BJ (cell line): ENCODE results near the gene CLNK. TPM values are rescaled to one million over a fixed set of nuclear protein-coding genes. Genes with fewer than 3 reads are reported as not detected.

ENCODE experiments used
- CTCF ChIA-PET: fragments of 350-600 bp; formaldehyde crosslinking; extraction: SDS; loops from one replicate; lab custom pipeline; 2021; ENCODE audit warnings: antibody characterized with exemption, inconsistent platforms; lab: Yijun Ruan, JAX
- POLR2A ChIA-PET: fragments of 300-600 bp; sonication (Branson Sonifier 250); formaldehyde crosslinking; extraction: SDS; loops from one replicate; lab custom pipeline; 2021; ENCODE audit warnings: antibody characterized with exemption; lab: Charles Lee
- DNase-seq: peaks from one replicate; pipeline ENCODE4 v3.0.0-alpha.2; 2011; ENCODE audit warnings: low read depth
- H3K27me3 ChIP-seq: 2 replicates; pipeline ENCODE4 v1.6.0; 2011; ENCODE audit warnings: low read length; ENCODE audit not compliant: control insufficient read depth, insufficient read depth
- H3K36me3 ChIP-seq: 2 replicates; pipeline ENCODE4 v1.5.1; 2011; ENCODE audit warnings: low read length; ENCODE audit not compliant: control insufficient read depth, insufficient read depth
- H3K4me3 ChIP-seq: 2 replicates; pipeline ENCODE4 v1.5.1; 2011; ENCODE audit warnings: low read depth, mild to moderate bottlenecking, control low read depth, low read length
- CTCF ChIP-seq: IDR thresholded peaks from 2 replicates; pipeline ENCODE4 v1.5.1; 2011; ENCODE audit warnings: low read depth, mild to moderate bottlenecking, control low read depth, inconsistent platforms, low read length, moderate library complexity; ENCODE audit not compliant: insufficient read depth
- polyA plus RNA-seq: library from polyadenylated mRNA; depleted of rRNA; stranded (reverse); fragments of >200 nt; gene quantifications from 2 replicates; pipeline ENCODE4 v1.2.3, GENCODE V29; 2011

The CLNK gene
- polyA plus RNA-seq, 1 experiment: not detected

DNA sequence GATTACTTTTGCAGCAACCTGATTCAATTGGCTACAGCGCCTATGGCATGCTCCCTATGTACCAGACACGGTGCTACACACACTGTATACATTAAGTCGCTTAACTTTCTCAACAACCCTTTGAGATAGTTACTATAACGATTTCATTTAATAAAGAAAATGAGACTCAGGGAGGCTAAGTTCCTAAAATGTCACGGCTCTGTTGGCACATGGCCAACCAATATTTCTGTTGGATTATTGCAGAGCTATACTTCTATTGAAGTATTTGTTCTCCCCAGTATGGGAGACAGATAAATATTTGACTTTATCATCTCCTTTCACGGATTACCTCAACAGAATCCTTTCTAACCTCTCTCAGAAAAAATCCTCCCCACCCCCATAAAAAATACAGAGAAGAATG is 25.3 kb downstream of the CLNK start:
- TF ChIP-seq CTCF: no peak
- ChIA-PET POLR2A (no interaction called here), CTCF (no interaction called here)
- no peak for DNase-seq
- Histone ChIP-seq H3K4me3 (no peak overlapping the region), H3K36me3 (no peaks in the 10 kb centered on the region), H3K27me3 (no peaks in the 10 kb centered on the region)

DNA sequence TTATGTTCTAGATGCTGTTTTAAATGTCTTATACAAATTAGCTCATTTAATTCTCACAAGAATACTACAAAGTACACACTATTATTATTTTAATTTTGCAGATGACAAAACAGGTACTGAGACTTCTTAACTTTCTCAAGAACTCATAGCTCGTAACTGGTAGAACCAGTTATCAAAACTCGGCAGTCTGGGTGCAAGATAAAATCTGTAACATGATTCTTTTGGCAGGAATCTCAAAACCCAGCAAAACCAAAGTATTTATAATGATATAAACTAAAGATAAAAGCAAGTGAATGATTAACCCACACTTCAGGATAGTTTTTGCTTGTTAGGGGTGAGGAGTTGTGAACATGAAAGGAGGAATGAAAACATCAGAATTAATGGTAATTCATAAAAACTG is 27.6 kb downstream of the CLNK start:
- no peak for DNase-seq
- H3K27me3 ChIP-seq: no peaks in the 10 kb centered on the region
- ChIA-PET POLR2A (no interaction called here), CTCF (no interaction called here)
- no peaks in the 10 kb centered on the region for H3K36me3 ChIP-seq
- H3K4me3 ChIP-seq: no peak overlapping the region
- no peak for TF ChIP-seq CTCF

- DNase-seq: no peak
- POLR2A ChIA-PET: interaction anchor here (0.5 kb wide), 1 partner anchor 116 kb away, joined by 3 read pairs; no protein-coding TSS in a partner anchor
- H3K36me3 ChIP-seq: no peaks in the 10 kb centered on the region
- H3K27me3 ChIP-seq: no peaks in the 10 kb centered on the region
- no peak overlapping the region for H3K4me3 ChIP-seq
- CTCF ChIA-PET: interaction anchor here (0.6 to 1.0 kb wide), 2 partner anchors 11 to 27 kb away, joined by 3 read pairs; no protein-coding TSS in a partner anchor
- no peak for TF ChIP-seq CTCF
These were observed 28.1 kb downstream of the CLNK start for GRCh38 chr4:10656420-10656819.

DNA sequence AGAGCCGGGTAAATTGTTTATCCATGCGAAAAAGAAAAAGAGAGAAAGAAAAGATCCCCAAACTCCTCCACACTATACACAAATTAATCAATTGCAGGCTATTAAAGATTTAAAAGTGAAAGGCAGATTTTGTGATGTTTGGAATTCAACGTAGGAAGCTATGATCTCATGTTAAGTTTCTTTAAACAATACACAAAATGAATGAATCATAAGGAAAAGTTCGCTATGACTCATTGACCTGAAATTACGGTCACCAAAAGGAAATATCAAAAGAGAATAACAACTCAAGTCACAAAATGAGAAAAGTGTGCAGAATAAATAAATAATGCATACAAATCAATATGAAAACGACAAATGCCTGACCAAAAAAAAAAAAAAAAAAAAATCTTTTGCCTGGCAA is 28.6 kb downstream of the CLNK start:
- no peaks in the 10 kb centered on the region for H3K36me3 ChIP-seq
- no peak for TF ChIP-seq CTCF
- H3K27me3 ChIP-seq: no peaks in the 10 kb centered on the region
- no peak overlapping the region for H3K4me3 ChIP-seq
- DNase-seq: peak; percentile 4
- ChIA-PET CTCF (interaction anchor here (0.6 to 1.0 kb wide), 2 partner anchors 11 to 27 kb away, joined by 3 read pairs; no protein-coding TSS in a partner anchor), POLR2A (interaction anchor here (0.6 kb wide), 1 partner anchor 30 kb away, joined by 3 read pairs; no protein-coding TSS in a partner anchor)

- DNase-seq: no peak
- no peak for TF ChIP-seq CTCF
- CTCF ChIA-PET: no interaction called here
- Histone ChIP-seq H3K4me3 (no peak overlapping the region), H3K36me3 (no peaks in the 10 kb centered on the region), H3K27me3 (no peaks in the 10 kb centered on the region)
- POLR2A ChIA-PET: no interaction called here
These were observed 36.1 kb downstream of the CLNK start for GRCh38 chr4:10648479-10648878.
